Activated CD8-positive, alpha-beta memory T cell treated with anti-CD3 and anti-CD28 coated beads, Interleukin-2, amount 50 U/mL, for 1 hour (primary cell): Measurements from ENCODE around the gene DIAPH2.
A peak's percentile ranks its signal among the peaks of the same experiment; 100 is the strongest.

Experiments used
- DNase-seq: peaks from one replicate; pipeline ENCODE4 v3.0.0-alpha.2; 2020; ENCODE audit errors: extremely low read depth

The DIAPH2 gene

GRCh38 chrX:97481228-97481627 lies 796.6 kb downstream of the DIAPH2 start:
- DNase-seq, result no peak

GRCh38 chrX:97482666-97483300 lies 798.1 kb downstream of the DIAPH2 start:
- DNase-seq, result no peak

GRCh38 chrX:97490656-97491055 lies 806.0 kb downstream of the DIAPH2 start:
- no peak for DNase-seq

- DNase-seq, result no peak
Observed at GRCh38 chrX:97494756-97495372, 810.2 kb downstream of the DIAPH2 start.

- DNase-seq, result no peak
Observed at GRCh38 chrX:97498093-97498492, 813.5 kb downstream of the DIAPH2 start.

- no peak for DNase-seq
Observed at GRCh38 chrX:97504431-97504830, 819.8 kb downstream of the DIAPH2 start.

- no peak for DNase-seq
Observed at GRCh38 chrX:97517763-97518162, 833.1 kb downstream of the DIAPH2 start.

GRCh38 chrX:97522307-97522706 lies 837.7 kb downstream of the DIAPH2 start:
- DNase-seq, result no peak

GRCh38 chrX:97524340-97524739 lies 839.7 kb downstream of the DIAPH2 start:
- DNase-seq, result no peak

GRCh38 chrX:97524997-97525396 lies 840.4 kb downstream of the DIAPH2 start:
- no peak for DNase-seq

- no peak for DNase-seq
Observed at GRCh38 chrX:97525981-97526380, 841.3 kb downstream of the DIAPH2 start.

- DNase-seq, result no peak
Observed at GRCh38 chrX:97527725-97528124, 843.1 kb downstream of the DIAPH2 start.

- DNase-seq, result no peak
Observed at GRCh38 chrX:97529536-97530200, 845.0 kb downstream of the DIAPH2 start.

GRCh38 chrX:97531825-97532224 lies 847.2 kb downstream of the DIAPH2 start:
- no peak for DNase-seq

- no peak for DNase-seq
Observed at GRCh38 chrX:97538745-97539144, 854.1 kb downstream of the DIAPH2 start.

- DNase-seq, result no peak
Observed at GRCh38 chrX:97539970-97540519, 855.4 kb downstream of the DIAPH2 start.

GRCh38 chrX:97547877-97548578 lies 863.4 kb downstream of the DIAPH2 start:
- DNase-seq, result no peak

GRCh38 chrX:97551821-97552220 lies 867.2 kb downstream of the DIAPH2 start:
- no peak for DNase-seq

- DNase-seq, result no peak
Observed at GRCh38 chrX:97553833-97554232, 869.2 kb downstream of the DIAPH2 start.

GRCh38 chrX:97556359-97556758 lies 871.7 kb downstream of the DIAPH2 start:
- no peak for DNase-seq

- DNase-seq, result peak; percentile 2
Observed at GRCh38 chrX:97563531-97564133, 879.0 kb downstream of the DIAPH2 start.

- no peak for DNase-seq
Observed at GRCh38 chrX:97564496-97564895, 879.9 kb downstream of the DIAPH2 start.
